Psoas muscle (tissue), 8 donors: ENCODE data around the gene APOLD1. TPM values are rescaled to one million over a fixed set of nuclear protein-coding genes. Genes with fewer than 3 reads are reported as not detected.

Experiments
- ATAC-seq, 4 donors: fragments of 200-7000 bp; cut with Tn5 transposase; one replicate each; pipeline ENCODE4 v1.9.1; 2020; ENCODE audit warnings: moderate library complexity in 3 of 4, mild to moderate bottlenecking in 2 of 4
- DNase-seq, 2 donors: peaks; one replicate each; pipeline ENCODE4 v3.0.0-alpha.2; 2020
- H3K27ac ChIP-seq: fragments of 200-600 bp; one replicate; pipeline ENCODE4 v1.8.0; 2022
- H3K27me3 ChIP-seq, 3 donors: fragments of 200-600 bp in 1 of 3; one replicate each; pipeline versions ENCODE4 v1.6.1 to v1.8.0; 2013 to 2022; ENCODE audit warnings: low read length in 2 of 3, mild to moderate bottlenecking in 2 of 3, moderate library complexity in 1 of 3; ENCODE audit not compliant: insufficient read depth in 3 of 3
- H3K36me3 ChIP-seq, 2 donors: fragments of 200-600 bp in 1 of 2; one replicate each; pipeline versions ENCODE4 v1.6.1 to v1.8.0; 2013 to 2022; ENCODE audit warnings: low read depth in 1 of 2, mild to moderate bottlenecking in 1 of 2, moderate library complexity in 1 of 2; ENCODE audit not compliant: insufficient read depth in 1 of 2
- H3K4me1 ChIP-seq: fragments of 200-600 bp; one replicate; pipeline ENCODE4 v1.8.0; 2022
- H3K4me3 ChIP-seq: fragments of 200-600 bp; one replicate; pipeline ENCODE4 v1.8.0; 2022; ENCODE audit warnings: mild to moderate bottlenecking
- H3K9me3 ChIP-seq: fragments of 200-600 bp; one replicate; pipeline ENCODE4 v1.8.0; 2022
- CTCF ChIP-seq: fragments of 200-600 bp; IDR thresholded peaks from one replicate; pipeline ENCODE4 v1.8.0; 2022; ENCODE audit warnings: antibody characterized with exemption
- WGBS, 3 donors: extraction: QIAGEN DNeasy Blood & Tissue Kit; methylation state at CpG; one replicate each; pipeline versions ENCODE4 v1.1.6 to v1.1.7; 2013; 5-methylcytosine and 5-hydroxymethylcytosine counted together
- intact Hi-C, 2 donors: fragments of 100-400 bp; cut with DNase I; formaldehyde crosslinking; loops; one replicate each; pipeline versions ENCODE4 v1.11.0 to v1.14.2; 2022
- polyA plus RNA-seq, 3 donors: library from polyadenylated mRNA; stranded (reverse); fragments of 200-250 nt; gene quantifications; one replicate each; pipeline ENCODE4 v1.2.3, GENCODE V29; 2013
- total RNA-seq, 4 donors: library from RNA; stranded (reverse); fragmentation: NEBNext Ultra II Directional in 2 of 4; extraction: Animal tissue kit (Norgen Biotek cat#: 25700) in 2 of 4; gene quantifications; one replicate each; pipeline versions ENCODE4 v1.2.1 to v1.2.4, GENCODE V29; 2021 to 2023
- donor health status: healthy with polysubstance abuse.
- donor health status: DM: no; HTN: no; CAD: no; lungs with moderate emphysema.
- donor health status: Bipolar disorder and iron deficiency.
- donor health status: healthy.
- donor health status: DM: yes; HTN: yes; CAD: no.
- donor health status: DM: no; HTN: no; CAD: no.
- donor health status: DM: no; HTN: no; CAD: no.
- donor health status: DM: yes; HTN: yes; CAD: no.

APOLD1 gene
- total and polyA plus RNA-seq, 7 donors: 6.1 to 22.6 (median 17.0) TPM

GRCh38 chr12:12807970-12808702 is 22.7 kb downstream of the APOLD1 start:
- 32 to 41% (median 39%) methylated on average over 11 of the region's 11 CpGs for WGBS, 3 donors
- no peak for TF ChIP-seq CTCF

GRCh38 chr12:12810553-12811021 is 25.1 kb downstream of the APOLD1 start:
- peaks cover 2 to 14% of the 10 kb centered on the region in 2 donors for H3K36me3 ChIP-seq
- TF ChIP-seq CTCF: no peak
- 79 to 88% (median 83%) methylated on average over 10 of the region's 10 CpGs for WGBS, 3 donors
- H3K27ac ChIP-seq: no peak overlapping the region
- H3K27me3 ChIP-seq: no peaks in the 10 kb centered on the region
- intact Hi-C loops: loop anchor here in 1 of 2 donors (10.0 kb wide), 1 partner anchor 666 kb away; no protein-coding TSS in a partner anchor
- no peaks in the 10 kb centered on the region for H3K9me3 ChIP-seq
- H3K4me3 ChIP-seq: no peak overlapping the region
- ATAC-seq (no peak), DNase-seq (no peak)
- H3K4me1 ChIP-seq: peaks cover 17% of the 10 kb centered on the region

More at GRCh38 chr12:12807970-12808702, 22.7 kb downstream of the APOLD1 start:
- ATAC-seq (peak in 1 of 4 donors; percentile 23), DNase-seq (peak; percentile 34 to 62)
- Histone ChIP-seq H3K36me3 (no peaks in the 10 kb centered on the region), H3K9me3 (no peaks in the 10 kb centered on the region), H3K4me3 (peak overlapping the region; percentile 38), H3K4me1 (no peaks in the 10 kb centered on the region), H3K27ac (peak overlapping the region; percentile 72), H3K27me3 (no peaks in the 10 kb centered on the region)
- intact Hi-C loops: no loop called here

GRCh38 chr12:12811343-12811742 is 25.9 kb downstream of the APOLD1 start:
- no peak for DNase-seq
- 89 to 93% (median 90%) methylated on average over 3 of the region's 3 CpGs for WGBS, 3 donors

GRCh38 chr12:12812174-12812573 is 26.7 kb downstream of the APOLD1 start:
- peaks cover 32% of the 10 kb centered on the region for H3K4me1 ChIP-seq
- WGBS, 3 donors: 95 to 97% (median 95%) methylated on average over 5 of the region's 5 CpGs
- no peak for TF ChIP-seq CTCF

More at GRCh38 chr12:12811343-12811742, 25.9 kb downstream of the APOLD1 start:
- intact Hi-C loops: loop anchor here in 1 of 2 donors (10.0 kb wide), 1 partner anchor 667 kb away; no protein-coding TSS in a partner anchor
- ATAC-seq: no peak
- Histone ChIP-seq H3K4me1 (peaks cover 23% of the 10 kb centered on the region), H3K36me3 (peaks cover 3 to 15% of the 10 kb centered on the region in 2 donors), H3K27ac (no peak overlapping the region), H3K4me3 (no peak overlapping the region), H3K9me3 (no peaks in the 10 kb centered on the region), H3K27me3 (no peaks in the 10 kb centered on the region)
- TF ChIP-seq CTCF: no peak

More at GRCh38 chr12:12812174-12812573, 26.7 kb downstream of the APOLD1 start:
- Histone ChIP-seq H3K4me3 (no peak overlapping the region), H3K36me3 (peaks cover 3 to 22% of the 10 kb centered on the region in 2 donors), H3K27ac (no peak overlapping the region), H3K9me3 (no peaks in the 10 kb centered on the region), H3K27me3 (no peaks in the 10 kb centered on the region)
- intact Hi-C loops: loop anchor here in 1 of 2 donors (10.0 kb wide), 1 partner anchor 667 kb away; no protein-coding TSS in a partner anchor
- no peak for DNase-seq
- no peak for ATAC-seq
